NCI-H446 (cell line): ENCODE results near the gene CHRDL2.
A peak's percentile ranks its signal among the peaks of the same experiment; 100 is the strongest.

Experiments
- DNase-seq, 2 experiments: peaks; one replicate each; lab custom pipeline; 2025; lab: John Stamatoyannopoulos, UW

Gene CHRDL2

GRCh38 chr11:74685338-74685737 is 45.9 kb downstream of the CHRDL2 start:
- no peak for DNase-seq

- no peak for DNase-seq
These were observed 46.6 kb downstream of the CHRDL2 start for GRCh38 chr11:74684661-74685060.

GRCh38 chr11:74683941-74684481 is 47.2 kb downstream of the CHRDL2 start:
- no peak for DNase-seq

GRCh38 chr11:74683279-74683871 is 47.9 kb downstream of the CHRDL2 start:
- no peak for DNase-seq

GRCh38 chr11:74682731-74683278 is 48.4 kb downstream of the CHRDL2 start:
- no peak for DNase-seq

- DNase-seq = peak in 1 of 2 experiments; percentile 27
These were observed 49.3 kb downstream of the CHRDL2 start for GRCh38 chr11:74681686-74682651.

- DNase-seq = no peak
These were observed 50.3 kb downstream of the CHRDL2 start for GRCh38 chr11:74680703-74681531.

- DNase-seq = no peak
These were observed 51.1 kb downstream of the CHRDL2 start for GRCh38 chr11:74680035-74680671.

- no peak for DNase-seq
These were observed 51.7 kb downstream of the CHRDL2 start for GRCh38 chr11:74679513-74679865.

- DNase-seq = no peak
These were observed 52.4 kb downstream of the CHRDL2 start for GRCh38 chr11:74678591-74679512.

- DNase-seq = no peak
These were observed 53.2 kb downstream of the CHRDL2 start for GRCh38 chr11:74678041-74678440.

- DNase-seq = no peak
These were observed 54.1 kb downstream of the CHRDL2 start for GRCh38 chr11:74677131-74677530.

GRCh38 chr11:74676596-74676995 is 54.6 kb downstream of the CHRDL2 start:
- DNase-seq = no peak

- DNase-seq = no peak
These were observed 55.5 kb downstream of the CHRDL2 start for GRCh38 chr11:74675761-74676160.

- no peak for DNase-seq
These were observed 57.4 kb downstream of the CHRDL2 start for GRCh38 chr11:74673693-74674360.

GRCh38 chr11:74672956-74673692 is 58.1 kb downstream of the CHRDL2 start:
- peak; percentile 28 to 67 for DNase-seq

GRCh38 chr11:74672332-74672955 is 58.8 kb downstream of the CHRDL2 start:
- DNase-seq = no peak

GRCh38 chr11:74671520-74672196 is 59.6 kb downstream of the CHRDL2 start:
- no peak for DNase-seq
